ENCODE results near the gene FAM181B.

DNA sequence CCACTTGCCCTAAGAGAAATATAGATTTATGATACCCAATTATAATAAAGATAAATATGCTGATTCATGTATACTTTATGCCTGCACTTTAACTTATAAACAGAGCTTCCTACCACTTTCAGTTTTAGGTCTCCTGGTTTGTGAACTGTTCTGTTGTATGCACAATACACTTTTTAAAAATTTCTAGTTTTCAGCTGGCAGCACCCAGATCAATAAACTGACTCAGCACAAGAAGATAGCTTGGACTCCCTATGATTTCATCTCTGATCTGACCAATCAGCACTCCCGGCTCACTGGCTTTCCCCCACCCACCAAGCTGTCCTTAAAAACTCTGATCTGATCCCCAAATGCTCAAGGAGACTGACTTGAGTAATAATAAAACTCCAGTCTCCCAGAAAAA is 33.5 kb upstream of the FAM181B start:
- no peak for TF ChIP-seq GATA2 (IDR thresholded peaks at IDR 0.05; ENCODE audit: low read depth, low read length)
- no peak for TF ChIP-seq GATA3 (IDR thresholded peaks at IDR 0.05; ENCODE audit: low read depth, low read length)
